ENCODE data around the gene LGR4.
"Not testable (repeated sequence)": the region's sequence is repeated elsewhere in the genome, so short reads cannot be mapped to it uniquely, and the experiment has no call there.

LGR4 gene

DNA sequence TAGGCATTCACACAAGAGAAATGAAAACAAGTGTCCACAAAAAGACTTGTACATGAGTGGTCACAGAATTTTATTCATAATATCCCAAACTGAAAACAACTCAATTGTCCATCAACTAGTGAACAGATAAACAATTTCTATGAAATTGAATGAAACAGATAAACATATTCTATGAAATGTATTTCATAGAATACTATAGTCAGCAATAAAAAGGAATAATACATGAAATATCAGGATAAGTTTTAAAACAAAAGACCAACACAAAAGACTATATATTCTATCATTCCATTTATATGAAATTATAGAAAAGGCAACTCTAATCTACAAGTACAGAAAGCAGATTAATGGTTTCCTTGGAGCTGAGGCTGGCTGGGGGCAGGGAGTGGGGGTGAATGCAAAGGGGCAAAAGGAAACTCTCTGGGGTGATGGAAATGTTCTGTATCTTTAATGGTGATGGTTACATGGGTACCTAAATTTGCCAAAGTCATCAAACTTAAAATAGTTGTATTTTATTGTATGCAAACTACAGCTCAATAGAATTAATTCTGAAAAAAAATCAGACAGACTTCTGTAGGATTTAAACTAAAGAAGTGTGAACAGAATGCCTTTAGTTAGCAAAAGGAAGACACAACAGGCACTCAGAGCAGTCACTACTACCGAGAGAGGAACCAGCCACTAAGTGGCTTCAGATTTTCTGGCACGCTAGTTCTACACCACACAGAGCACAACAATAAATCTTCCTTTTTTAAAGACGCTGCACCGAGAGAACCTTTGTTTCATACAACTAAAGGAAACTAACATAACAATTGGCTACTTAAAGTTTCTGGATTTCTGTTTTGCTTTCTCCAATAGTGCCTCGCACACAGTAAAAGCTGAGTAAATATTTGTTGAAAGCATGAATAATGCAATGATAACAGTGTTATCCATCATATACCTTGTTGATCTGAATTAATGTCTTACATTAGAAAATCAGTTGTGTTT is 124.9 kb downstream of the LGR4 start:
- no peak for DNase-seq (ENCODE audit: low read depth)

DNA sequence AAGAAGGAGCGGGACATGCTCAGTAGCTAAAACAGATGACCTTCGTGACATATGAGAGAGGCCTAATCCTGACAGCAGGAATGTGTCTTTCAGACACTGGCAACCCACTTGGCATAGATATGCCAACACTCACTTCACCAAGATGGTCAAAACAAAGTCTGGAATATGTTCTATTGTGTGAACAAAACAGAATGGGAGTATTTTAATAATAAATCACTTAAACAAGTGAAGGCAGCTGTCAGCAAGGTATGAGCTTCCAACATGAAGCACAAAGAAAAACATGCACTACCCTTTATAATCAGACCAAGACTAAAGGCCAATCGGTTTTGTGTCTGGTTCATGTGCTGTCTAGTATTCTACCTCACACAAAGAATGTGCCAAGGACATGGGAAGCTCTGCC is 132.6 kb downstream of the LGR4 start:
- no peak for DNase-seq (ENCODE audit: low read depth)

- DNase-seq (ENCODE audit: low read depth) = not testable (repeated sequence)
These were observed 137.8 kb downstream of the LGR4 start for GRCh38 chr11:27334764-27335163.

DNA sequence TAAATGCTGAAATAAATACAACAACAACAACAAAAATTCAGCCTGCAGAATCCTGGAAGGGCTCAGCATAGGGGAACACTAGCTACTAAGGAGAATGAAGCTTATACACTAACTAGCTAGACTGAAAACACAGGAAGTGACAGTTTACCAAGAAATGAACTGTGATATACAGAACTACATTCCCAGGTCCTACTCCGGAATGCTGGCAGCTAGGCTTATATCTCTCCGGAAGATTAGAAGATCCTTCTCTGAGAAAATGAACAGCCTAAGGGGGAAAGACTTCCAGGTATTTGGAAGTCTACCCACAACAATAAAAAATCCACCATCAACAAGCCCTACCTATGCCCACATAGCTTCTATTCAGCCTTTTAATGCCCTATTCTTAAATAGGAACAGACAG is 140.6 kb downstream of the LGR4 start:
- DNase-seq (ENCODE audit: low read depth) = no peak

DNA sequence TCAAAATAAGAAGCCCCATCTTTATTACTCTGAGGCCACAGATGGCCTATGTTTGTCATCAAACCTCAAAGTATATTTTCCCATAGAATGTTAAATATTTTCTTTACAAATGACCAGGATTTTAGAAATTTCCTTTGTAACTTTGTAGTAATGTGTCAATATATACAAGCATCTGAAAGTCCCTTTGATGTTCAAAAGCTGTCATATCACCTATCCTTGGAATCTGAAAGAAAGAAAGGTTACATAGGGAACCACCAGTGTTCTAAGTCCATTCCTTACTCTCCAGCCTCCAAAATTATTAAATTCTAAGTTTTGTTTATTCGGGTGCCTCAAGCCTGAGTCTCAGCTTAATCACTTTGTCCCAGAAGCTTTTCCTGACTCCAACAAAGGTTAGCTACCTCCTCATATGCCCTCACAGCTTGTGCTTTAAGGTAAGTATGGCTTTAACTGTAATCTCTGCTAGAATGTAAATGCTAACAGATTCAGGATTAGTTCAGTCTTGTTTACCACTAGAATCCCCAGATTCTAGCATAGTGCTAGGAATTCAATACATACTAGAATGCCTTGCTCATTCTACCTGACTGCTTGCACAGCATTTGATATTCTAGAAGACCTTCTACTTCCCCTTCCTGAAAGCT is 141.8 kb downstream of the LGR4 start:
- no peak for DNase-seq (ENCODE audit: low read depth)

DNA sequence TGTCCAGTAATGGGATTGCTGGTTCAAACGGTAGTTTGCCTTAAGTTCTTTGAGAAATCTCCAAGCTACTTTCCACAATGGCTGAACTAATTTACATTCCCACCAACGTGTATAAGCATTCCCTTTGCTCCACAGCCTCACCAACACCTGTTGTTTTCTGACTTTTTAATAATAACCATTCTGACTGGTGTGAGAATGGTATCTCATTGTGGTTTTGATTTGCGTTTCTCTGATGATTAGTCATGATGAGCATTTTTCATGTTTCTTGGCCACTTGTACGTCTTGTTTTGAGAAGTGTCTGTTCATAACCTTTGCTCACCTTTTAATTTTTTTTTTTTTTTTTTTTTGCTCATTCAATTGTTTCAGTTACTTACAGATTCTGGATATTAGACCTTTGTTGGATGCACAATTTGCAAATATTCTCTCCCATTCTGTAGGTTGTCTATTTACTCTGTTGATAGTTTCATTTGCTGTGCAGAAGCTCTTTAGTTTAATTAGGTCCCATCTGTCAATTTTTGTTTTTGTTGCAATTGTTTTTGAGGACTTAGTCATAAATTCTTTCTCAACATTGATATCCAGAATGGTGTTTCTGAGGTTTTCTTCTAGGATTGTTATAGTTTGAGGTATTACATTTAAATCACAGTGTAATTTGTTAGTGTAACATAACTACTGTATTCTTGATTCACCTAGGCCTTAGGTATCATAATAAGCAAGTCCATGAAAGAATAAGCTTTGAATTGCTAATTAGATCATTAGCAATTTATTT is 142.5 kb downstream of the LGR4 start:
- DNase-seq (ENCODE audit: low read depth) = no peak

DNA sequence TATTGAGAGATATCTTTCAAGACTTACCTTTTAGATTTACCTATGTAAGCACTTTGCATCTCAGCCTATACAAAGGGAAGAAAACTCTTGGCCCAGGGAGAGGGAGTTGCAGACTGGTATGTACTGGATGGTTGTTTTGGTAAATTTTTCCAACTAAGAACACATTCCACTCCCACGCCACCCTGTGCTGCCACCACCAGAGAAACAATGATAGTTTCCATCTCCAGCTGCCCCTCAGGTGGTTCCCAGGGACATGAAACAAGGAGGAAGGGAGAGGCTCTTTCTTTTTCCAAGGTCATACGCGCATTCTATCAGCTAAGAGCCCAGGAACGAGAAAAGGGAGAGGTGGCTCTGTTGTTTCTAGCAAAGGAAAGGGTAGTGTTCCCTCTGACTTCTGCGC is 144.0 kb downstream of the LGR4 start:
- DNase-seq (ENCODE audit: low read depth) = no peak

DNA sequence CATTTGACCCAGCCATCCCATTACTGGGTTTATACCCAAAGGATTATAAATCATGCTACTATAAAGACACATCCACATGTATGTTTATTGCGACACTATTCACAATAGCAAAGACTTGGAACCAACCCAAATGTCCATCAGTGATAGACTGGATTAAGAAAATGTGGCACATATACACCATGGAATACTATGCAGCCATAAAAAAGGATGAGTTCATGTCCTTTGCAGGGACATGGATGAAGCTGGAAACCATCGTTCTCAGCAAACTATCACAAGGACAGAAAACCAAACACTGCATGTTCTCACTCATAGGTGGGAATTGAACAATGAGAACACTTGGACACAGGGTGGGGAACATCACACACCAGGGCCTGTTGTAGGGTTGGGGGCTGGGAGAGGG is 145.5 kb downstream of the LGR4 start:
- not testable (repeated sequence) for DNase-seq (ENCODE audit: low read depth)

DNA sequence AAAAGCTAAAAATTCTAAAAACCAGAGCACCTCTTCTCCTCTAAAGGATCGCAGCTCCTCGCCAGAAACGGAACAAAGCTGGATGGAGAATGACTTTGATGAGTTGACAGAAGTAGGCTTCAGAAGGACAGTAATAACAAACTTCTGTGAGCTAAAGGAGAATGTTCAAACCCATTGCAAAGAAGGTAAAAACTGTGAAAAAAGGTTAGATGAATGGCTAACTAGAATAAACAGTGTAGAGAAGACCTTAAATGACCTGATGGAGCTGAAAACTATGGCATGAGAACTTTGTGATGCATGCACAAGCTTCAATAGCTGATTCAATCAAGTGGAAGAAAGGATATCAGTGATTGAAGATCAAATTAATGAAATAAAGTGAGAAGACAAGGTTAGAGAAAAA is 150.4 kb downstream of the LGR4 start:
- DNase-seq (ENCODE audit: low read depth) = not testable (repeated sequence)

DNA sequence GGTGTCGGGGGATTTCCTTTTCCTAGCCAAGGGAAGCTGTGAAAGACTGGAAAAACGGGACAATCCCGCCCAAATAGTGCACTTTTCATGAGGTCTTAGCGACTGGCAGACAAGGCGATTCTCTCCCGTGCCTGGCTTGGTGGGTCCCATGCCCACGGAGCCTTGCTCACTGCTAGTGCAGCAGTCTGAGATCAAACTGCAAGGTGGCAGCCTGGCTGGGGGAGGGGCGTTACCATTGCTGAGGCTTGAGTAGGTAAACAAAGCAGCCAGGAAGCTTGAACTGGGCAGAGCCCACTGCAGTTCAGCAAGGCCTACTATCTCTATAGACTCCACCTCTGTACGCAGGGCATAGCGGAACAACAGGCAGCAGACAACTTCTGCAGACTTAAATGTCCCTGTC is 151.2 kb downstream of the LGR4 start:
- not testable (repeated sequence) for DNase-seq (ENCODE audit: low read depth)

- DNase-seq (ENCODE audit: low read depth) = peak; percentile 83
These were observed 153.5 kb downstream of the LGR4 start for GRCh38 chr11:27319072-27319471.

DNA sequence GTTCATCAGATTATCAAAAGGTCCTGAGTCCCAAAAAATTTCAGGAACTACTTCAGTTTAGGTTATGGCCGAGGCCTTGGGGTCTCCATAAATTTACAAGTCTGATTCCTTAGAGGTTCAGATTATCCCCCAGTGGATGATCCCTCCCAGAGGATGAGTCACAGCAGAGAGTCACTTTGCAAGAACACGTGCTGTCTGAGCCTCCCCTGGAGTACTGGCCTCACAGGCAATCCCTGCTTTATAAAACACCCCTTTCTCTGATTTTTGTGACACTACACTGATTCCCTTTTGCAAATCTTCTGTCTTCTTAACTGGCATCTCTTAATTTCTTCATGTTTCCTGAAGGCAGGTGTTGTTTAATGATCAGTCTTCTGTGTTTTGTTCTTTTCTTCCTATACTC is 154.8 kb downstream of the LGR4 start:
- no peak for DNase-seq (ENCODE audit: low read depth)
